A549 (cell line): ENCODE measurements around the gene POLE2. TPM values are rescaled to one million over a fixed set of nuclear protein-coding genes. Genes with fewer than 3 reads are reported as not detected.

Experiments used
- ATAC-seq, 2 experiments: fragments of 200-7000 bp in 1 of 2; fragments of >200 bp in 1 of 2; cut with Nextera tagmentation in 1 of 2; cut with Tn5 transposase in 1 of 2; 3 replicates each; pipeline versions ENCODE4 v1.8.0 to v1.9.1; 2018 to 2020; ENCODE audit warnings: mild to moderate bottlenecking in 1 of 2, moderate library complexity in 1 of 2
- CTCF ChIA-PET: fragments of 300-600 bp; sonication (Branson Sonifier 250); formaldehyde crosslinking; extraction: SDS; loops from one replicate; lab custom pipeline; 2021; ENCODE audit warnings: antibody characterized with exemption, inconsistent platforms; lab: Yijun Ruan, JAX
- POLR2A ChIA-PET: fragments of 350-600 bp; formaldehyde crosslinking; extraction: SDS; loops from one replicate; lab custom pipeline; 2021; ENCODE audit warnings: antibody characterized with exemption, inconsistent platforms; lab: Yijun Ruan, JAX
- DNase-seq, 2 experiments: peaks; one replicate each; pipeline versions ENCODE4 v3.0.0 to v3.0.0-alpha.2; 2011 to 2016; ENCODE audit warnings: low read depth in 1 of 2, low spot score in 1 of 2
- FAIRE-seq: peaks from 2 replicates; lab custom pipeline; 2011; peaks lifted over from hg19 to GRCh38; lab: Jason Lieb, UNC
- H3K27ac ChIP-seq, 2 experiments: fragments of >200 bp; sonication (Bioruptor Twin); formaldehyde crosslinking; 3 replicates each; pipeline ENCODE4 v1.5.1; 2016 to 2017
- H3K4me1 ChIP-seq: fragments of >200 bp; sonication (Bioruptor Twin); formaldehyde crosslinking; 3 replicates; pipeline ENCODE4 v1.6.1; 2016
- H3K4me2 ChIP-seq: fragments of >200 bp; sonication (Bioruptor Twin); formaldehyde crosslinking; 3 replicates; pipeline ENCODE4 v1.6.1; 2016
- H3K4me3 ChIP-seq: fragments of >200 bp; sonication (Bioruptor Twin); formaldehyde crosslinking; 3 replicates; pipeline ENCODE4 v1.5.1; 2016
- H3K9me3 ChIP-seq: fragments of >200 bp; sonication (Bioruptor Twin); formaldehyde crosslinking; 3 replicates; pipeline ENCODE4 v1.6.1; 2016
- ATOH8 ChIP-seq: fragments of 250-450 bp; sonication (Bioruptor Pico); IDR thresholded peaks from 2 replicates; pipeline ENCODE4 v1.5.0; 2020; ENCODE audit warnings: low read depth, mild to moderate bottlenecking, moderate library complexity
- CBX8 ChIP-seq: fragments of 200-600 bp; sonication (generic); IDR thresholded peaks from 2 replicates; pipeline ENCODE4 v1.6.1; 2016
- CHD2 ChIP-seq: fragments of 150-350 bp; IDR thresholded peaks from 2 replicates; pipeline ENCODE4 v1.6.1; 2014; ENCODE audit warnings: low read length; ENCODE audit not compliant: partially characterized antibody
- CHD4 ChIP-seq: fragments of 200-600 bp; sonication (generic); IDR thresholded peaks from 2 replicates; pipeline ENCODE4 v1.6.1; 2016; ENCODE audit warnings: antibody characterized with exemption, mild to moderate bottlenecking, borderline replicate concordance
- EP300 ChIP-seq, 2 experiments: fragments of >200 bp; sonication (Bioruptor Twin); formaldehyde crosslinking; IDR thresholded peaks; 2 replicates in 1 of 2; 3 replicates in 1 of 2; pipeline ENCODE4 v1.6.1; 2016 to 2017
- ESRRA ChIP-seq: fragments of 150-350 bp; IDR thresholded peaks from 2 replicates; pipeline ENCODE4 v1.6.1; 2014; ENCODE audit warnings: mild to moderate bottlenecking, low read length, borderline replicate concordance
- FOSL2 ChIP-seq, 2 experiments: fragments of 450-650 bp in 1 of 2; fragments of >200 bp in 1 of 2; sonication (Bioruptor Twin) in 1 of 2; formaldehyde crosslinking; IDR thresholded peaks; 2 replicates each; pipeline versions ENCODE4 v1.5.0 to v1.6.1; 2016 to 2020; ENCODE audit warnings: mild to moderate bottlenecking in 1 of 2, moderate library complexity in 1 of 2
- GATA3 ChIP-seq: IDR thresholded peaks from 2 replicates; pipeline ENCODE4 v1.6.1; 2012; ENCODE audit warnings: borderline replicate concordance
- HDAC2 ChIP-seq: fragments of 200-600 bp; sonication (generic); IDR thresholded peaks from 2 replicates; pipeline ENCODE4 v1.6.1; 2016
- HEYL ChIP-seq: fragments of 250-450 bp; sonication (Bioruptor Pico); IDR thresholded peaks from 2 replicates; pipeline ENCODE4 v1.8.0; 2021; ENCODE audit warnings: mild to moderate bottlenecking, moderate library complexity
- HOXB13 ChIP-seq: fragments of 250-450 bp; sonication (Bioruptor Pico); IDR thresholded peaks from 2 replicates; pipeline ENCODE4 v1.5.0; 2020; ENCODE audit warnings: low read depth, mild to moderate bottlenecking, moderate library complexity
- NPAS2 ChIP-seq: fragments of 250-450 bp; sonication (Bioruptor Pico); IDR thresholded peaks from 2 replicates; pipeline ENCODE4 v1.8.0; 2022; ENCODE audit warnings: mild to moderate bottlenecking, moderate library complexity, borderline replicate concordance
- PHF8 ChIP-seq: fragments of 200-600 bp; sonication (generic); IDR thresholded peaks from 2 replicates; pipeline ENCODE4 v1.6.1; 2016; ENCODE audit warnings: low read depth, mild to moderate bottlenecking, antibody characterized with exemption, moderate library complexity, borderline replicate concordance
- RAD21 ChIP-seq, 2 experiments: fragments of >200 bp in 1 of 2; sonication (Bioruptor Twin) in 1 of 2; formaldehyde crosslinking in 1 of 2; IDR thresholded peaks in 1 of 2; conservative IDR thresholded peaks in 1 of 2; 2 replicates in 1 of 2; 3 replicates in 1 of 2; pipeline ENCODE4 v1.6.1; 2012 to 2018; ENCODE audit warnings: inconsistent platforms in 1 of 2
- RARB ChIP-seq: fragments of 250-450 bp; sonication (Bioruptor Pico); IDR thresholded peaks from 2 replicates; pipeline ENCODE4 v1.8.0; 2021; ENCODE audit warnings: mild to moderate bottlenecking, moderate library complexity
- REST ChIP-seq: fragments of 200-600 bp; sonication (generic); IDR thresholded peaks from 2 replicates; pipeline ENCODE4 v1.6.1; 2016; ENCODE audit warnings: antibody characterized with exemption, mild to moderate bottlenecking, moderate library complexity
- RFX5 ChIP-seq: fragments of 450-650 bp; IDR thresholded peaks from 2 replicates; pipeline ENCODE4 v1.7.1; 2014; ENCODE audit warnings: antibody characterized with exemption, mild to moderate bottlenecking, moderate library complexity
- RNF2 ChIP-seq: fragments of 200-600 bp; sonication (generic); IDR thresholded peaks from 2 replicates; pipeline ENCODE4 v1.6.1; 2016; ENCODE audit warnings: low read depth, mild to moderate bottlenecking, antibody characterized with exemption, moderate library complexity, borderline replicate concordance
- TP53 ChIP-seq: fragments of 250-450 bp; sonication (Bioruptor Pico); IDR thresholded peaks from 2 replicates; pipeline ENCODE4 v1.5.0; 2021; ENCODE audit warnings: mild to moderate bottlenecking, moderate library complexity
- ZC3H11A ChIP-seq: fragments of 450-650 bp; IDR thresholded peaks from 2 replicates; pipeline ENCODE4 v1.6.1; 2014; ENCODE audit warnings: antibody characterized with exemption, mild to moderate bottlenecking
- ZSCAN20 ChIP-seq: fragments of 250-450 bp; sonication (Bioruptor Pico); IDR thresholded peaks from 2 replicates; pipeline ENCODE4 v1.8.0; 2022; ENCODE audit warnings: mild to moderate bottlenecking, moderate library complexity
- WGBS: methylation state at CpG from one replicate; pipeline ENCODE4 v1.1.6; 2017; ENCODE audit errors: missing lambda C conversion rate; 5-methylcytosine and 5-hydroxymethylcytosine counted together
- polyA plus RNA-seq, 4 experiments: library from polyadenylated mRNA; depleted of rRNA in 3 of 4; stranded (reverse); fragments of >200 nt; fragmentation: RNase III in 1 of 4; extraction: RNeasy Plus Mini Kit Qiagen cat#74134 plus additional on column Dnase treatment in 1 of 4; gene quantifications; 2 replicates in 3 of 4; 3 replicates in 1 of 4; pipeline ENCODE4 v1.2.3, GENCODE V29; 2011 to 2017
- TF ChIP-seq, protein P1 (sequence below): fragments of 150-350 bp; IDR thresholded peaks from 2 replicates; pipeline ENCODE4 v1.6.1; 2014; ENCODE audit warnings: low read depth, mild to moderate bottlenecking, low read length
- TF ChIP-seq, protein P2 (sequence below): IDR thresholded peaks from 2 replicates; pipeline ENCODE4 v1.6.1; 2012

Gene POLE2
- polyA plus RNA-seq, 2 of the 4 experiments (the other 2 are of a cell fraction), result 20.2 to 28.1 TPM

GRCh38 chr14:49677643-49678042, 10.4 kb downstream of the POLE2 start:
- Histone ChIP-seq H3K4me2 (no peak overlapping the region), H3K27ac (no peak overlapping the region), H3K4me1 (no peaks in the 10 kb centered on the region), H3K4me3 (no peak overlapping the region)
- 96% methylated on average over 4 of the region's 4 CpGs for WGBS
- FAIRE-seq (no peak), DNase-seq (peak in 1 of 2 experiments; percentile 33)
- ChIA-PET POLR2A (no interaction called here), CTCF (interaction anchor here (1.0 to 3.0 kb wide), 4 partner anchors 10 to 19 kb away, joined by 3 to 15 read pairs (median 5); partner anchors contain the start of gene POLE2)
- TF ChIP-seq ZSCAN20, result no peak
- no peak for TF ChIP-seq CHD2
- TF ChIP-seq CHD4, result no peak
- TF ChIP-seq HDAC2, result no peak
- TF ChIP-seq REST, result no peak
- TF ChIP-seq TP53 (CRISPR knock-in tag), result no peak
- TF ChIP-seq, protein P1, sequence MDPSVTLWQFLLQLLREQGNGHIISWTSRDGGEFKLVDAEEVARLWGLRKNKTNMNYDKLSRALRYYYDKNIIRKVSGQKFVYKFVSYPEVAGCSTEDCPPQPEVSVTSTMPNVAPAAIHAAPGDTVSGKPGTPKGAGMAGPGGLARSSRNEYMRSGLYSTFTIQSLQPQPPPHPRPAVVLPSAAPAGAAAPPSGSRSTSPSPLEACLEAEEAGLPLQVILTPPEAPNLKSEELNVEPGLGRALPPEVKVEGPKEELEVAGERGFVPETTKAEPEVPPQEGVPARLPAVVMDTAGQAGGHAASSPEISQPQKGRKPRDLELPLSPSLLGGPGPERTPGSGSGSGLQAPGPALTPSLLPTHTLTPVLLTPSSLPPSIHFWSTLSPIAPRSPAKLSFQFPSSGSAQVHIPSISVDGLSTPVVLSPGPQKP, result no peak
- TF ChIP-seq, protein P2, sequence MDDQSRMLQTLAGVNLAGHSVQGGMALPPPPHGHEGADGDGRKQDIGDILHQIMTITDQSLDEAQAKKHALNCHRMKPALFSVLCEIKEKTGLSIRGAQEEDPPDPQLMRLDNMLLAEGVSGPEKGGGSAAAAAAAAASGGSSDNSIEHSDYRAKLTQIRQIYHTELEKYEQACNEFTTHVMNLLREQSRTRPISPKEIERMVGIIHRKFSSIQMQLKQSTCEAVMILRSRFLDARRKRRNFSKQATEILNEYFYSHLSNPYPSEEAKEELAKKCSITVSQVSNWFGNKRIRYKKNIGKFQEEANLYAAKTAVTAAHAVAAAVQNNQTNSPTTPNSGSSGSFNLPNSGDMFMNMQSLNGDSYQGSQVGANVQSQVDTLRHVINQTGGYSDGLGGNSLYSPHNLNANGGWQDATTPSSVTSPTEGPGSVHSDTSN, result no peak
- TF ChIP-seq HOXB13, result no peak
- no peak for TF ChIP-seq GATA3
- TF ChIP-seq RARB, result no peak
- TF ChIP-seq ESRRA, result no peak
- no peak for TF ChIP-seq RAD21 (conservative IDR thresholded peaks at IDR 0.05 in 1 of 2, IDR thresholded peaks at IDR 0.05 in 1 of 2)
- TF ChIP-seq RFX5, result no peak
- no peak for TF ChIP-seq ATOH8 (CRISPR knock-in tag)
- no peak for TF ChIP-seq ZC3H11A
- no peak for TF ChIP-seq CBX8
- TF ChIP-seq FOSL2 (IDR thresholded peaks at IDR 0.05), result no peak
- no peak for TF ChIP-seq FOSL2 (CRISPR knock-in tag; IDR thresholded peaks at IDR 0.05)
- no peak for TF ChIP-seq HEYL
- no peak for TF ChIP-seq PHF8
- TF ChIP-seq, all 56 proteins: peak for 0
- no peaks in the 10 kb centered on the region for H3K9me3 ChIP-seq
- peak; percentile 88 to 90 for ATAC-seq

DNA sequence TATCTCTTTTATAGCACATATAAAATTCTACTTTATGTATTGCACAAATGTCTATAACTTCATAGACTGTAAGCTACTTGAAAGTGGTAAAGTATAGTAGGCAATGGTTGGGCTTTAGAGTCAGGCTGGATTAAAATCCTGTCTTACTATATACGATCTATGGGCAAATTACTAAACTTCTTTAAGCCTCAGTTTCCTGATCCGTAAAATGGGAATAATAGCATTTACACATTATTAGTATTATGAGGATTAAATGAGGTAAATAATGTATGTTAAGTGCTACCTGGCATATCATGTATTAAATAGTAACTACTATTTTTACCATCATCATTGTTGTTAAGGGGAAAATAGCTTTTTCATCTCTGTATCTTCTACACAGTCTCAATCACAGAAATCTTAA, 14.4 kb downstream of the POLE2 start:
- ChIA-PET CTCF (no interaction called here), POLR2A (no interaction called here)
- Histone ChIP-seq H3K4me2 (no peak overlapping the region), H3K9me3 (no peaks in the 10 kb centered on the region), H3K4me3 (no peak overlapping the region), H3K27ac (no peak overlapping the region), H3K4me1 (no peaks in the 10 kb centered on the region)
- ATAC-seq (no peak), DNase-seq (no peak), FAIRE-seq (no peak)
- 86% methylated on average over 2 of the region's 2 CpGs for WGBS
- TF ChIP-seq RNF2 (no peak), EP300 (IDR thresholded peaks at IDR 0.05) (no peak), CHD4 (no peak), NPAS2 (no peak)
